Kidney (tissue), 14 donors: Measurements from ENCODE around the gene SIRT3. TPM values are rescaled to one million over a fixed set of nuclear protein-coding genes. Genes with fewer than 3 reads are reported as not detected.
"Not testable (repeated sequence)": the region's sequence is repeated elsewhere in the genome, so short reads cannot be mapped to it uniquely, and the experiment has no call there.

ENCODE experiments used
- DNase-seq, 5 donors: peaks; one replicate each; pipeline ENCODE4 v3.0.0-alpha.2; 2013 to 2020
- FAIRE-seq: peaks from 2 replicates; lab custom pipeline; 2012; peaks lifted over from hg19 to GRCh38; lab: Jason Lieb, UNC
- H3K27ac ChIP-seq, 2 donors: one replicate each; pipeline ENCODE4 v1.7.0; 2013; ENCODE audit warnings: low read depth in 2 of 2, low read length in 2 of 2, inconsistent platforms in 1 of 2
- H3K27me3 ChIP-seq: one replicate; pipeline ENCODE4 v1.7.1; 2013; ENCODE audit warnings: low read length, inconsistent platforms; ENCODE audit not compliant: control insufficient read depth, insufficient read depth
- H3K36me3 ChIP-seq, 3 donors: one replicate each; pipeline versions ENCODE4 v1.7.0 to v1.7.1; 2013; ENCODE audit warnings: low read length in 3 of 3, control low read depth in 1 of 3, inconsistent platforms in 1 of 3; ENCODE audit not compliant: insufficient read depth in 3 of 3, control insufficient read depth in 2 of 3
- H3K4me1 ChIP-seq, 3 donors: one replicate each; pipeline versions ENCODE4 v1.7.0 to v1.7.1; 2013; ENCODE audit warnings: low read length in 3 of 3, inconsistent platforms in 1 of 3, low read depth in 1 of 3; ENCODE audit not compliant: control insufficient read depth in 2 of 3, insufficient read depth in 2 of 3
- H3K4me3 ChIP-seq, 3 donors: one replicate each; pipeline versions ENCODE4 v1.7.0 to v1.8.1; 2013; ENCODE audit warnings: low read length in 3 of 3, control low read depth in 1 of 3, inconsistent platforms in 1 of 3
- H3K9ac ChIP-seq, 3 donors: one replicate each; pipeline versions ENCODE4 v1.7.0 to v1.7.1; 2013; ENCODE audit warnings: low read length in 3 of 3, control low read depth in 1 of 3, inconsistent platforms in 1 of 3
- H3K9me3 ChIP-seq, 3 donors: one replicate each; pipeline versions ENCODE4 v1.7.0 to v1.7.1; 2013; ENCODE audit warnings: low read length in 3 of 3, control low read depth in 1 of 3, inconsistent platforms in 1 of 3; ENCODE audit not compliant: control insufficient read depth in 2 of 3, insufficient read depth in 1 of 3
- CTCF ChIP-seq: IDR thresholded peaks from 3 replicates; pipeline ENCODE4 v1.5.1; 2012; ENCODE audit warnings: mild to moderate bottlenecking, moderate library complexity, borderline replicate concordance; ENCODE audit not compliant: insufficient read depth; ENCODE audit errors: extremely low read depth
- intact Hi-C: fragments of 100-400 bp; cut with DNase I; formaldehyde crosslinking; loops from one replicate; pipeline ENCODE4 v1.11.1; 2022
- polyA plus RNA-seq: library from polyadenylated mRNA; stranded (reverse); fragments of 350-450 nt; fragmentation: Illumina TruSeq; extraction: RNeasy Lipid Tissue Mini Kit (QIAGEN cat#74804); gene quantifications from one replicate; pipeline ENCODE4 v1.2.3, GENCODE V29; 2014; ENCODE audit warnings: low read depth, low replicate concordance; ENCODE audit not compliant: insufficient read depth
- total RNA-seq: library from RNA; stranded (reverse); fragmentation: NEBNext Ultra II Directional; extraction: Animal tissue kit (Norgen Biotek cat#: 25700); gene quantifications from one replicate; pipeline ENCODE4 v1.2.1, GENCODE V29; 2021
- donor health status: control.
- donor health status: control.
- donor health status: control.
- donor health status: control.
- donor health status: control.
- donor health status: DM: yes; HTN: yes; CAD: no.
- donor health status: Normal renal cell carcinoma (clear cell type).

SIRT3 gene
- total and polyA plus RNA-seq, 2 donors from 2014 or later = 28.3 to 28.7 TPM

GRCh38 chr11:223026-223789 is 12.9 kb downstream of the SIRT3 start:
- TF ChIP-seq CTCF = no peak
- H3K4me3 ChIP-seq = no peak overlapping the region
- peak in 1 of 5 donors; percentile 45 for DNase-seq
- peaks cover 3 to 13% (median 12%) of the 10 kb centered on the region in 3 donors for H3K36me3 ChIP-seq
- intact Hi-C loops = no loop called here
- FAIRE-seq = no peak
- H3K9me3 ChIP-seq = no peaks in the 10 kb centered on the region
- H3K9ac ChIP-seq = no peak overlapping the region
- no peak overlapping the region for H3K27ac ChIP-seq
- H3K27me3 ChIP-seq = no peaks in the 10 kb centered on the region
- H3K4me1 ChIP-seq = no peaks in the 10 kb centered on the region

GRCh38 chr11:221998-222789 is 13.9 kb downstream of the SIRT3 start:
- no peak overlapping the region for H3K27ac ChIP-seq
- peaks cover 3 to 13% (median 11%) of the 10 kb centered on the region in 3 donors for H3K36me3 ChIP-seq
- intact Hi-C loops = no loop called here
- H3K4me3 ChIP-seq = no peak overlapping the region
- H3K9ac ChIP-seq = no peak overlapping the region
- no peaks in the 10 kb centered on the region for H3K4me1 ChIP-seq
- peak in 1 of 5 donors; percentile 62 for DNase-seq
- no peaks in the 10 kb centered on the region for H3K9me3 ChIP-seq
- no peak for FAIRE-seq
- TF ChIP-seq CTCF = no peak
- H3K27me3 ChIP-seq = no peaks in the 10 kb centered on the region

- Histone ChIP-seq H3K4me1 (no peaks in the 10 kb centered on the region), H3K27me3 (no peaks in the 10 kb centered on the region), H3K9ac (no peak overlapping the region), H3K36me3 (peaks cover 3 to 13% (median 11%) of the 10 kb centered on the region in 3 donors), H3K27ac (no peak overlapping the region), H3K9me3 (no peaks in the 10 kb centered on the region), H3K4me3 (no peak overlapping the region)
- FAIRE-seq (no peak), DNase-seq (no peak)
- intact Hi-C loops = no loop called here
- TF ChIP-seq CTCF = no peak
These were observed 14.6 kb downstream of the SIRT3 start for GRCh38 chr11:221539-221938.

- H3K9ac ChIP-seq, FAIRE-seq, DNase-seq, H3K4me3 ChIP-seq, H3K4me1 ChIP-seq, H3K9me3 ChIP-seq, H3K27me3 ChIP-seq, H3K27ac ChIP-seq, intact Hi-C loops: not testable (repeated sequence)
- peaks cover 3 to 13% (median 8%) of the 10 kb centered on the region in 3 donors for H3K36me3 ChIP-seq
These were observed 15.4 kb downstream of the SIRT3 start for GRCh38 chr11:220641-221215.
